Activated naive CD4-positive, alpha-beta T cell treated with anti-CD3 and anti-CD28 coated beads, Interleukin-2, amount 10 ng/mL, durations not matched to agents 7 days and 5 days (primary cell): ENCODE results near the gene MILR1.
"Not testable (repeated sequence)": the region's sequence is repeated elsewhere in the genome, so short reads cannot be mapped to it uniquely, and the experiment has no call there.

ENCODE experiments used
- CTCF ChIA-PET: fragments of 350-600 bp; sonication (Branson Sonifier 250); formaldehyde crosslinking; loops from one replicate; lab custom pipeline; 2021; ENCODE audit warnings: antibody characterized with exemption; lab: Charles Lee
- DNase-seq: peaks from one replicate; pipeline ENCODE4 v3.0.0-alpha.2; 2020
- H3K27ac Mint-ChIP-seq: one replicate; pipeline ENCODE4 v1.8.0; 2021; ENCODE audit warnings: mild to moderate bottlenecking, moderate library complexity, mixed read lengths
- H3K27me3 Mint-ChIP-seq: one replicate; pipeline ENCODE4 v1.8.0; 2021; ENCODE audit warnings: mild to moderate bottlenecking, mixed read lengths
- H3K36me3 Mint-ChIP-seq: one replicate; pipeline ENCODE4 v1.8.0; 2021; ENCODE audit warnings: mixed read lengths
- H3K4me1 Mint-ChIP-seq: one replicate; pipeline ENCODE4 v1.8.0; 2021; ENCODE audit warnings: mixed read lengths
- H3K4me3 Mint-ChIP-seq: one replicate; pipeline ENCODE4 v1.8.0; 2021; ENCODE audit warnings: mild to moderate bottlenecking, moderate library complexity, mixed read lengths
- H3K9me3 Mint-ChIP-seq: one replicate; pipeline ENCODE4 v1.8.0; 2021; ENCODE audit warnings: mixed read lengths

Gene MILR1

DNA sequence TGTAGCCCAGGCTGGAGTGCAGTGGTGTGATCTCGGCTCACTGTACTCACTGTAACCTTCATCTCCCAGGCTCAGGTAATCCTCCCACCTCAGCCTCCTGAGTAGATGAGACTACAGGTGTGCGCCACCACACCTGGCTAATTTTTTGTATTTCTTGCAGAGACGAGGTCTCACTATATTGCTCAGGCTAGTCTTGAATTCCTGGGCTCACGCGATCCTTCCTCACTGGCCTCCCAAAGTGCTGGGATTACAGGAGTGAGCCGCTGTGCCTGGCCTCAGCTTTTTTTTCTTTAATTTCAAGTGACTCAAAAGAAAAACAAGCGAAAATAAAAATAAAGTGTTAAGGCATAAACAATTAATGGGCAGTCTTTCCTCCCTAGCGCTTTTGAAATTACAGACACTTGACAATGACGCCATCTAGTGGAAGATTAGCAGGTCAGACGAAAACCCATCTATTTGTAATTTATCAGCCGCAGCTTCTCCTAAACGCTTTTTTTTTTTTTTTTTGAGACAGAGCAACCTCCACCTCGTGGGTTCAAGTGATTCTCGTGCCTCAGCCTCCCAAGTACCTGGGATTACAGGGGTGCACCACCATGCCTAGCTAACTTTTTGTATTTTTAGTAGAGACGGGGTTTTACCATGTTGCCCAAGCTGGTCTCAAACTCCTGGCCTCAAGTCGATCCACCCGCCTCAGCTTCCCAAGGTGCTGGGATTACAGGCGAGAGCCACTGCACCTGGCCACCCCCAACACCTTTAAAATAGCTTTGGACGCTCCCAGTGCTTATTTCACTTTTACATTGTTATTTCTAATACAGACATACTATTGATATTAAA lies 30.2 kb upstream of the MILR1 start:
- CTCF ChIA-PET: interaction anchor here (0.7 to 9.7 kb wide), 36 partner anchors 9 to 318 kb away, joined by 3 to 264 read pairs (median 8); partner anchors contain the start of genes CEP95, DDX5 and POLG2
- H3K9me3 Mint-ChIP-seq: no peaks in the 10 kb centered on the region
- peaks cover 23% of the 10 kb centered on the region for H3K27me3 Mint-ChIP-seq
- H3K36me3 Mint-ChIP-seq: no peaks in the 10 kb centered on the region
- H3K4me1 Mint-ChIP-seq: no peaks in the 10 kb centered on the region
- no peak overlapping the region for H3K27ac Mint-ChIP-seq
- no peak overlapping the region for H3K4me3 Mint-ChIP-seq
- no peak for DNase-seq

DNA sequence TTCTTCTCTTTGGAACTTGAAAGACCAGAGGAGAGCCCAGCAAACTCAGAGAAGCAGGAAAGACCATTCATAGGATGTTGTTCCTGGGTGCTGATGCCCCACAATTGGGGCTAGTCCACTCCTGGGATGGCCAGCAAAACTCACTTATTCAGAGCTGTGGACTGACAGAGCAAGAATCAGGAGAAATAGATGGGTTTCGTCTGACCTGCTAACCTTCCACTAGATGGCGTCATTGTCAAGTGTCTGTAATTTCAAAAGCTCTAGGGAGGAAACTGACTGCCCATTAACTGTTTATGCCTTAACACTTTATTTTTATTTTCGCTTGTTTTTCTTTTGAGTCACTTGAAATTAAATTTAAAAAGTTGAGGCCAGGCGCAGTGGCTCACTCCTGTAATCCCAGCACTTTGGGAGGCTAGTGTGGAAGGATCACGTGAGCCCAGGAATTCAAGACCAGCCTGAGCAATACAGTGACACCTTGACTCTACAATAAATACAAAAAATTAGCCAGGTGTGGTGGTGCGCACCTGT lies 28.7 kb upstream of the MILR1 start:
- Mint-ChIP-seq H3K9me3 (no peaks in the 10 kb centered on the region), H3K27ac (no peak overlapping the region), H3K4me1 (peaks cover 3% of the 10 kb centered on the region), H3K36me3 (no peaks in the 10 kb centered on the region), H3K27me3 (peaks cover 28% of the 10 kb centered on the region), H3K4me3 (no peak overlapping the region)
- peak; percentile 38 for DNase-seq
- CTCF ChIA-PET: interaction anchor here (0.6 to 9.7 kb wide), 41 partner anchors 8 to 321 kb away, joined by 3 to 264 read pairs (median 6); partner anchors contain the start of genes CEP95, DDX5, MILR1 and POLG2

DNA sequence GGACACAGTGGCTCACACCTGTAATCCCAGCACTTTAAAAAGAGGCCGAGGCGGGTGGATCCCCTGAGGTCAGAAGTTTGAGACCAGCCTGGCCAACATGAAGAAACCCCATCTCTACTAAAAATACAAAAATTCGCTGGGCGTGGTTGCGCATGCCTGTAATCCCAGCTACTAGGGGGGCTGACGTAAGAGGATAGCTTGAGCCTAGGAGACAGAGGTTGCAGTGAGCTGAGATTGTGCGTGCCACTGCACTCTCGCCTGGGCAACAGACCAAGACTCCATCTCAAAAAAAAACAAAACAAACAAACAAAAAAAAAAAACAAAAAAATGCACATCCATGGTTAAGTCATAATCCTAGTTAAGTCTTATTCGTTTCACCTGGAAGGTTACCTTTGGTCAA lies 26.8 kb upstream of the MILR1 start:
- H3K27ac Mint-ChIP-seq, DNase-seq, H3K9me3 Mint-ChIP-seq, H3K36me3 Mint-ChIP-seq, H3K4me3 Mint-ChIP-seq, H3K4me1 Mint-ChIP-seq: not testable (repeated sequence)
- CTCF ChIA-PET: interaction anchor here (0.5 to 9.7 kb wide), 12 partner anchors 18 to 319 kb away, joined by 3 to 264 read pairs (median 7); partner anchors contain the start of gene POLG2
- H3K27me3 Mint-ChIP-seq: peaks cover 39% of the 10 kb centered on the region

DNA sequence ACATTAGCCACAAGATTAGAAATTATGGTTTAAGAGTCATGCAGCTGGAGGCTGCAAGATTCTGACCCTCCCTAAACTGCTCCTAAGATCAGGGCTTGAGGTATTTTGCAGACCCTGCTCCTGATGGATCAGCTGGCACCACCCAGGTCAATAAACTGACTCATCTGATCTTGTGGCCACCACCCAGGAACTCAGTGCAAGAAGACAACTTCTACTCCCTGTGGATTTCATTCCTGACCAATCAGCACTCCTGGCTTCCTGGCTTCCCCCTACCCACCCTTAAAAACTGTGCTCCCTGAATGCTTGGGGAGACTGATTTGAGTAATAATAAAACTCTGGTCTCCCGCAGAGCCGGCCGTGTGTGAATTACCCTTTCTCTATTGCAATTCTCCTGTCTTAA lies 25.0 kb upstream of the MILR1 start:
- Mint-ChIP-seq H3K27ac (no peak overlapping the region), H3K9me3 (no peaks in the 10 kb centered on the region), H3K4me3 (no peak overlapping the region), H3K27me3 (peaks cover 41% of the 10 kb centered on the region), H3K4me1 (peaks cover 3% of the 10 kb centered on the region), H3K36me3 (no peaks in the 10 kb centered on the region)
- CTCF ChIA-PET: interaction anchor here (0.7 to 9.7 kb wide), 4 partner anchors 25 to 104 kb away, joined by 3 to 264 read pairs (median 68); partner anchors contain the start of gene POLG2
- no peak for DNase-seq

DNA sequence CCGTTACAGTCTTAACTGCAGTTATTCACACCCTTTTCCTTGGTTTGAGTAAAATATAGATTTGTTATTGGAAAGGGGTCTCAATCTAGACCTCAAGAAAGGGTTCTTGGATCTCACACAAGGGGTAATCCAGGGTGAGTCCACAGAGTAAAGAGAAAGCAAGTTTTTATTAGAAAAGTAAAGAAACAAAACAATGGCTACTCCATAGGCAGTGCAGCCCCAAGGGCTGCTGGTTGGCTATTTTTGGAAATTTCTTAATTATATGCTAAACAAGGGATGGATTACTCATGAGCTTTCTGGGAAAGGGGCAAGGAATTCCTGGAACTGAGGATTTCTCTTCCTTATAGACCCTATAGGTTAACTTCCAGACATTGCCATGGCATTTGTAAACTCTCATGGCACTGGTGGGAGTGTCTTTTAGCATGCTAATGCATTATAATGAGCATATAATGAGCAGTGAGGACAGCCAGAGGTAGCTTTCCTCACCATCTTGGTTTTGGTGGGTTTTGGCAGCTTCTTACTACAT lies 24.5 kb upstream of the MILR1 start:
- no peaks in the 10 kb centered on the region for H3K9me3 Mint-ChIP-seq
- no peak for DNase-seq
- CTCF ChIA-PET: interaction anchor here (1.8 kb wide), 1 partner anchor 66 kb away, joined by 9 read pairs; no protein-coding TSS in a partner anchor
- H3K4me1 Mint-ChIP-seq: peaks cover 3% of the 10 kb centered on the region
- H3K4me3 Mint-ChIP-seq: no peak overlapping the region
- H3K27me3 Mint-ChIP-seq: peaks cover 41% of the 10 kb centered on the region
- no peaks in the 10 kb centered on the region for H3K36me3 Mint-ChIP-seq
- H3K27ac Mint-ChIP-seq: no peak overlapping the region

DNA sequence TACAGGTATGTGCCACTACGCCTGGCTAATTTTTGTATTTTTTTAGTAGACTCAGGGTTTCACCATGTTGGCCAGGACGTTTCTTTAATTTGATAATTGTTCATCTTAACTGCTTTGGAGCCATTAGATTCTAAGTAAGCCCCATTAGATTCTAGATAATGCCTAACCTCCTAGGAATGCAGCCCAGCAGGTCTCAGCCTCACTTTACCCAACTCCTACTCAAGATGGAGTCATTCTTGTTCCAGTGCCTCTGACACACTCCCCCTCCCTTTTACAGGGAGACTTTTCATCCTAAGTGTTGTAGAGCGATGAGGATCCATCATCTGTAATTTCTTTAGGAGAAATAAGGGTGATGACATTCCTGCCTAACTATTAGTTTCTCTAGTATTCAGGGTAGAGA lies 23.7 kb upstream of the MILR1 start:
- no peaks in the 10 kb centered on the region for H3K36me3 Mint-ChIP-seq
- no peak overlapping the region for H3K27ac Mint-ChIP-seq
- peaks cover 3% of the 10 kb centered on the region for H3K4me1 Mint-ChIP-seq
- H3K4me3 Mint-ChIP-seq: no peak overlapping the region
- CTCF ChIA-PET: interaction anchor here (1.8 kb wide), 1 partner anchor 66 kb away, joined by 9 read pairs; no protein-coding TSS in a partner anchor
- no peaks in the 10 kb centered on the region for H3K9me3 Mint-ChIP-seq
- peaks cover 45% of the 10 kb centered on the region for H3K27me3 Mint-ChIP-seq
- no peak for DNase-seq

DNA sequence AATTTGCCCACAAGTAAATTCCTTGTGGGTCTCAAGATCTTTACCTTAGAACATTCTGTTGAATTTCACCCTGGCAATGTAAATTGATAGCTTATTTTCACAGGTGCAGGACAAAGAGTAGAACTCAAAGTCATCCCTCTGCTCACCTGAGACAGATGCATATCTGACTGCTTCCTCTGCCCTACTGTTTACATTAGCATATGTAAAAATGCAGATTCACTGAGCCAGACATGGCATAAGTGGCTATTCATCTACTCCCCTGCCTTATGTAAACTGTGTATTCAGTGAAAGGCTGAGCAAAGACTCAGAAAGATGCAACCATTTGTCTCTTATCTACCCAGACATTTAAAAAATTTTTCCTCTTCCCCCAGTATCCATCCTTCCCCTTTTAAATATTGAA lies 22.3 kb upstream of the MILR1 start:
- peaks cover 49% of the 10 kb centered on the region for H3K27me3 Mint-ChIP-seq
- H3K27ac Mint-ChIP-seq: no peak overlapping the region
- CTCF ChIA-PET: interaction anchor here (0.7 to 1.8 kb wide), 2 partner anchors 65 to 222 kb away, joined by 3 to 8 read pairs; no protein-coding TSS in a partner anchor
- H3K36me3 Mint-ChIP-seq: no peaks in the 10 kb centered on the region
- H3K9me3 Mint-ChIP-seq: no peaks in the 10 kb centered on the region
- peaks cover 3% of the 10 kb centered on the region for H3K4me1 Mint-ChIP-seq
- H3K4me3 Mint-ChIP-seq: no peak overlapping the region
- DNase-seq: no peak

DNA sequence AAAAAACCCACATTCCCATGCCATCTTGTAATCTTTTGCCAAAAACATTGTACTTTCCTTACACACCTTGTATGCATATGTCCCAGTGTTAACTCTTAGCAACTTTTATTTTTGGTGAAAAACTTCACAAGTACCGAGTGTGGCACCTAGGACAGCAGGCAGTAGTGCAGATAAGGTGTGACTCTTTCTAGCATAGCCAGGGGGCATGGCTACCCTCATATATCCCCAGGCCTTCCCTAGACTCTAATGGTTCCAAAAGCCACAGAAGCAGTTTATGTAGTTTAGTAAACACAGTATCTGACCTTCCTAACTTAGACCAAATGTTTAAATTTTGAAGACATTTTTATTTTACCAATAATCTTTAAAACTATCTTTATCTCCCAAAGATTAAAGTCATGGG lies 20.5 kb upstream of the MILR1 start:
- H3K36me3 Mint-ChIP-seq: no peaks in the 10 kb centered on the region
- peaks cover 45% of the 10 kb centered on the region for H3K27me3 Mint-ChIP-seq
- peaks cover 3% of the 10 kb centered on the region for H3K4me1 Mint-ChIP-seq
- CTCF ChIA-PET: interaction anchor here (0.6 to 4.6 kb wide), 3 partner anchors 8 to 68 kb away, joined by 3 to 22 read pairs (median 12); partner anchors contain the start of gene POLG2
- no peaks in the 10 kb centered on the region for H3K9me3 Mint-ChIP-seq
- DNase-seq: no peak
- H3K4me3 Mint-ChIP-seq: no peak overlapping the region
- no peak overlapping the region for H3K27ac Mint-ChIP-seq

DNA sequence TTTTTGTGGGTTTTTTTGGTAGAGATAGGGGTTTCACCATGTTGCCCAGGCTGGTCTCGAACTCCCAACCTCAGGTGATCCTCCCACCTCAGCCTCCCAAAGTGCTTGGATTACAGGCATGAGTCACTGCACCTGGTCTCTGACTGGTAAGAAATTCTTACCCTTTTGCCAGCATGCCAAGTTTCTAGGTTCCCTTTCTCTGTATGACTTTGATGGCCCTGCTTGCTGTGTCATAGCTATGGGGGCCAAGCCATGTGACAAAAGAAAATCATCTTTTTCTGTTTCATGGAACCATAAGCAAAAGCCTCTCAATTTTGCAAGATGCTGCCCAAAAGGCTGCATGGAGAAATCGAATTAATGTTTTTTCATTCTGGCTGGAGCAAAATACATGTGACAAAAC lies 18.9 kb upstream of the MILR1 start:
- not testable (repeated sequence) for H3K9me3 Mint-ChIP-seq, H3K27ac Mint-ChIP-seq, DNase-seq, H3K36me3 Mint-ChIP-seq, H3K4me3 Mint-ChIP-seq, H3K4me1 Mint-ChIP-seq
- H3K27me3 Mint-ChIP-seq: peaks cover 38% of the 10 kb centered on the region
- CTCF ChIA-PET: interaction anchor here (2.1 to 4.6 kb wide), 2 partner anchors 10 to 61 kb away, joined by 12 to 22 read pairs; no protein-coding TSS in a partner anchor

DNA sequence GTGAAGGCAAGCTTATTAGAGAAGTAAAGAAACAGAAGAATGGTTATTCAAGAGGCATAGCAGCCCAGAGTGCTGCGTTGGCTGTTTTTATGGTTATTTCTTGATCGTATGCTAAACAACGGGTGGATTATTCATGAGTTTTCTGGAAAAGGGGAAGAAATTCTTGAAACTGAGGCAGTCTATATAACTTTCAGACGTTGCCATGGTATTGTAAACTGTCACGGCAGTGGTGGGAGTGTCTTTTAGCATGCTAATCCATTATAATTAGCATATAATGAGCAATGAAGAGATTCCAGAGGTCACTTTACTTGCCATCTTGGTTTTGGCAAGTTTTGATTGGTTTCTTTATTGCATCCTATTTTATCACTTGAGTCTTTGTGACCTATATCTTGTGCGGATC lies 17.4 kb upstream of the MILR1 start:
- no peaks in the 10 kb centered on the region for H3K4me1 Mint-ChIP-seq
- DNase-seq: no peak
- H3K9me3 Mint-ChIP-seq: peaks cover 4% of the 10 kb centered on the region
- H3K4me3 Mint-ChIP-seq: no peak overlapping the region
- H3K36me3 Mint-ChIP-seq: no peaks in the 10 kb centered on the region
- H3K27ac Mint-ChIP-seq: no peak overlapping the region
- H3K27me3 Mint-ChIP-seq: peaks cover 24% of the 10 kb centered on the region
- CTCF ChIA-PET: interaction anchor here (4.6 kb wide), 1 partner anchor 12 kb away, joined by 22 read pairs; no protein-coding TSS in a partner anchor

DNA sequence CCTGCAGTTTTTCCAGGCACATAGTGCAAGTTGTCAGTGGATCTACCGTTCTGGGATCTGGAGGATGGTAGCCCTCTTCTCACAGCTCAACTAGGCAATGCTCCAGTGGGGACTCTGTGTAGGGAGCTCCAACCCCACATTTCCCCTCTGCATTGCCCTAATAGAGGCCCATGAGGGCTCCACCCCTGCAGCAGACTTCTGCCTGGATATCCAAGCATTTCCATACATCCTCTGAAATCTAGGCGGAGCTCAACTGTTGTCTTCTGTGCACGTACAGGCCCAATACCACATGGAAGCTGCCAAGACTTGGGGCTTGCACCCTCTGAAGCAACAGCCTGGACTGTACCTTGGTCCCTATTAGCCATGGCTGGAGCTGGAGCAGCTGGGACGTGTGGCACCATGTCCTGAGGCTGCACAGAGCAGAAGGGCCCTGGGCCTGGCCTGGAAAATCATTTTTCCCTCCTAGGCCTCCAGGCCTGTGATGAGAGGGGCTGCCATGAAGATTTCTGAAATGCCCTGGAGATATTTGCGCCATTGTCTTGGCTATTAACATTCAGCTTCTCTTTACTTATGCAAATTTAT lies 10.9 kb upstream of the MILR1 start:
- Mint-ChIP-seq H3K4me1 (peaks cover 20% of the 10 kb centered on the region), H3K4me3 (no peak overlapping the region), H3K27ac (no peak overlapping the region), H3K36me3 (peaks cover 11% of the 10 kb centered on the region), H3K9me3 (peaks cover 33% of the 10 kb centered on the region), H3K27me3 (no peaks in the 10 kb centered on the region)
- no peak for DNase-seq
- CTCF ChIA-PET: no interaction called here

DNA sequence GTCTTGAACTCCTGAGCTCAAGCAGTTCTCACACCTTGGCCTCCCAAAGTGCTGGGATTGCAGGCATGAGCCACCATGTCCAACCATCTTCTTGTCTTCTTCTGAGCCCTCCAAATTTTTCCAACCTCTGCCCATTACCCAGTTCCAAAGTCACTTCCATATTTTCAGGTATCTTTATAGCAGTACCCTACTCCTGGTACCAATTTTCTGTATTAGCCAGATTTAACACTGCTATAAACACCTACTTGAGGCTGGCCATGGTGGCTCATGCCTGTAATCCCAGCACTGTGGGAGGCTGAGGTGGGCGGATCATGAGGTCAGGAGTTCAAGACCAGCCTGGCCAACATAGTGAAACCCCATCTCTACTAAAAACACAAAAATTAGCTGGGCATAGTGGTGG lies 9.4 kb upstream of the MILR1 start:
- CTCF ChIA-PET: interaction anchor here (1.2 kb wide), 1 partner anchor 18 kb away, joined by 3 read pairs; no protein-coding TSS in a partner anchor
- H3K4me3 Mint-ChIP-seq, DNase-seq, H3K27ac Mint-ChIP-seq, H3K27me3 Mint-ChIP-seq: not testable (repeated sequence)
- H3K9me3 Mint-ChIP-seq: peaks cover 29% of the 10 kb centered on the region
- peaks cover 26% of the 10 kb centered on the region for H3K4me1 Mint-ChIP-seq
- peaks cover 11% of the 10 kb centered on the region for H3K36me3 Mint-ChIP-seq

DNA sequence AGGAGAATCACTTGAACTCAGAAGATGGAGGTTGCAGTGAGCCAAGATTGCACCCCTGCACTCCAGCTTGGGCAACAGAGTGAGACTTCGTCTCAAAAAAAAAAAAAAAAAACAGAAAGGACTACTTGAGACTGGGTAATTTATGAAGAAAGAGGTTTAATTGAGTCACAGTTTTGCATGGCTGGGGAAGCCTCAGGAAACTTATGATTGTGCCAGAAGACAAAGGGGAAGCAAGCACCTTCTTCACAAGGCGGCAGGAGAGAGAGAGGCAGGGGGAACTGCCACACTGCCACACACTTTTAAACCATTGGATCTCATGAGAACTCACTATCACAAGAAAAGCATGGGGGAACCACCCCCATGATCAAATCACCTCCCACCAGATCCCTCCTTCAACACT lies 9.0 kb upstream of the MILR1 start:
- Mint-ChIP-seq H3K4me3 (no peak overlapping the region), H3K36me3 (peaks cover 11% of the 10 kb centered on the region), H3K4me1 (peaks cover 26% of the 10 kb centered on the region), H3K9me3 (peaks cover 29% of the 10 kb centered on the region), H3K27ac (no peak overlapping the region), H3K27me3 (no peaks in the 10 kb centered on the region)
- DNase-seq: no peak
- CTCF ChIA-PET: interaction anchor here (1.2 kb wide), 1 partner anchor 18 kb away, joined by 3 read pairs; no protein-coding TSS in a partner anchor
